HepG2 (cell line): ENCODE data around the gene NPC2. TPM values are rescaled to one million over a fixed set of nuclear protein-coding genes. Genes with fewer than 3 reads are reported as not detected.

Source experiments
- ATF2 ChIP-seq: sonication (generic); formaldehyde crosslinking; IDR thresholded peaks from 2 replicates; pipeline ENCODE4 v1.4.0; 2020; ENCODE audit warnings: missing genetic modification reagents
- ATF4 ChIP-seq, 2 experiments: fragments of 450-650 bp in 1 of 2; sonication (generic) in 1 of 2; formaldehyde crosslinking; IDR thresholded peaks; 2 replicates each; pipeline versions ENCODE4 v1.5.0 to v1.8.0; 2020 to 2022; ENCODE audit warnings: mild to moderate bottlenecking in 1 of 2, missing genetic modification reagents in 1 of 2
- E2F1 ChIP-seq: sonication (generic); formaldehyde crosslinking; IDR thresholded peaks from 2 replicates; pipeline ENCODE4 v1.5.0; 2020; ENCODE audit warnings: missing genetic modification reagents
- FOSL2 ChIP-seq: sonication (generic); formaldehyde crosslinking; IDR thresholded peaks from 2 replicates; pipeline ENCODE4 v1.4.0; 2020; ENCODE audit warnings: missing genetic modification reagents
- IRF2 ChIP-seq: IDR thresholded peaks from 2 replicates; pipeline ENCODE4 v1.6.1; 2018; ENCODE audit warnings: missing genetic modification reagents, missing compliant biosample characterization
- MED1 ChIP-seq: sonication (generic); formaldehyde crosslinking; IDR thresholded peaks from 2 replicates; pipeline ENCODE4 v1.4.0; 2020; ENCODE audit warnings: missing genetic modification reagents
- MLX ChIP-seq: IDR thresholded peaks from 2 replicates; pipeline ENCODE4 v1.6.1; 2016
- NBN ChIP-seq: fragments of 450-650 bp; conservative IDR thresholded peaks from 2 replicates; pipeline ENCODE4 v1.6.1; 2017
- TERF1 ChIP-seq: sonication (generic); formaldehyde crosslinking; IDR thresholded peaks from 2 replicates; pipeline ENCODE4 v1.8.0; 2022; ENCODE audit warnings: mild to moderate bottlenecking, missing genetic modification reagents, moderate library complexity
- ZFP36L1 ChIP-seq: sonication (generic); formaldehyde crosslinking; IDR thresholded peaks from 2 replicates; pipeline ENCODE4 v1.8.0; 2022; ENCODE audit warnings: mild to moderate bottlenecking, missing genetic modification reagents, moderate library complexity
- ZMYM2 ChIP-seq: sonication (generic); formaldehyde crosslinking; IDR thresholded peaks from 2 replicates; pipeline ENCODE4 v1.8.0; 2022; ENCODE audit warnings: mild to moderate bottlenecking, missing genetic modification reagents
- ZNF101 ChIP-seq: sonication (generic); formaldehyde crosslinking; IDR thresholded peaks from 2 replicates; pipeline ENCODE4 v1.4.0; 2020; ENCODE audit warnings: mild to moderate bottlenecking, low read depth, missing genetic modification reagents, borderline replicate concordance
- ZNF276 ChIP-seq: sonication (generic); formaldehyde crosslinking; IDR thresholded peaks from 2 replicates; pipeline ENCODE4 v1.4.0; 2020; ENCODE audit warnings: mild to moderate bottlenecking, low read depth, missing genetic modification reagents
- ZNF414 ChIP-seq: sonication (generic); formaldehyde crosslinking; IDR thresholded peaks from 2 replicates; pipeline ENCODE4 v1.5.0; 2020; ENCODE audit warnings: missing genetic modification reagents
- ZNF747 ChIP-seq: sonication (generic); formaldehyde crosslinking; IDR thresholded peaks from 2 replicates; pipeline ENCODE4 v1.8.1; 2023; ENCODE audit warnings: missing genetic modification reagents, mild to moderate bottlenecking, borderline replicate concordance
- ZSCAN20 ChIP-seq: sonication (generic); formaldehyde crosslinking; IDR thresholded peaks from 2 replicates; pipeline ENCODE4 v1.4.0; 2020; ENCODE audit warnings: missing genetic modification reagents, mild to moderate bottlenecking, borderline replicate concordance
- polyA plus RNA-seq, 8 experiments: library from polyadenylated mRNA; depleted of rRNA in 3 of 8; stranded (reverse) in 7 of 8; unstranded in 1 of 8; fragments of >200 nt; fragmentation: Illumina TruSeq in 4 of 8; extraction: Trizol in 4 of 8; gene quantifications; 2 replicates each; pipeline versions ENCODE4 v1.2.1 to v1.2.3, GENCODE V29; 2011 to 2016; ENCODE audit warnings: low read depth in 4 of 8, missing spikeins in 1 of 8, mixed read lengths in 1 of 8; ENCODE audit not compliant: insufficient read depth in 1 of 8
- total RNA-seq, 5 experiments: library from RNA; depleted of rRNA; stranded (reverse); fragments of >200 nt; fragmentation: Illumina TruSeq; extraction: Trizol; gene quantifications; 2 replicates each; pipeline ENCODE4 v1.2.3, GENCODE V29; 2016; ENCODE audit warnings: low read depth in 1 of 5

NPC2 gene
- total and polyA plus RNA-seq, 2 of the 13 experiments (the other 11 are each of a cell fraction or from before 2014, with no cell fraction given) = 132 to 164 TPM

- TF ChIP-seq ZNF414 (CRISPR knock-in tag) (0 out of 2 replicates have a peak, but pooled peaks have one; percentile 33), E2F1 (CRISPR knock-in tag) (peak; percentile 22; the same call in 1 of the 2 replicates), ZNF276 (CRISPR knock-in tag) (no peak), TERF1 (0 out of 2 replicates have a peak, but pooled peaks have one; percentile 18), ZNF747 (CRISPR knock-in tag) (peak; percentile 62), MED1 (CRISPR knock-in tag) (no peak; the same call in 1 of the 2 replicates), ZMYM2 (CRISPR knock-in tag) (no peak), ZSCAN20 (CRISPR knock-in tag) (no peak), ZFP36L1 (CRISPR knock-in tag) (no peak), FOSL2 (CRISPR knock-in tag) (no peak), NBN (no peak), MLX (CRISPR knock-in tag) (no peak), ZNF101 (CRISPR knock-in tag) (no peak), ATF4 (CRISPR knock-in tag; IDR thresholded peaks at IDR 0.05) (no peak), ATF2 (CRISPR knock-in tag) (no peak), IRF2 (CRISPR knock-in tag) (no peak)
These were observed 497 bp upstream of the NPC2 start, which contains the start of gene ISCA2 (continued) for GRCh38 chr14:74493343-74494261.
